Measurements from ENCODE around the gene CD37.

Gene CD37

GRCh38 chr19:49374665-49375434 is 39.6 kb downstream of the CD37 start:
- H3K9me3 ChIP-seq (ENCODE audit: insufficient read depth, low read length) = peaks cover 6% of the 10 kb centered on the region

GRCh38 chr19:49378512-49378911 is 43.3 kb downstream of the CD37 start:
- H3K4me2 ChIP-seq (ENCODE audit: low read length) = no peak overlapping the region
- no peaks in the 10 kb centered on the region for H3K36me3 ChIP-seq (replicated peaks; ENCODE audit: low read depth, low read length)
- H3K9me3 ChIP-seq (ENCODE audit: insufficient read depth, low read length) = no peaks in the 10 kb centered on the region
- H4K20me1 ChIP-seq (ENCODE audit: insufficient read depth, low read length) = no peaks in the 10 kb centered on the region
- H3K79me2 ChIP-seq (ENCODE audit: low read length) = no peaks in the 10 kb centered on the region
- no peak overlapping the region for H2AFZ ChIP-seq (ENCODE audit: low read depth, low read length)
- H3K27me3 ChIP-seq (ENCODE audit: low read depth, low read length) = peaks cover 1% of the 10 kb centered on the region; the same call in 1 of the 2 replicates
- no peaks in the 10 kb centered on the region for H3K4me1 ChIP-seq (ENCODE audit: low read length)
- TF ChIP-seq EZH2phosphoT487 (IDR thresholded peaks at IDR 0.05; ENCODE audit: low read depth) (no peak), CTCF (IDR thresholded peaks at IDR 0.05; ENCODE audit: low read depth, low read length) (no peak)
- H3K9ac ChIP-seq (ENCODE audit: low read length) = no peak overlapping the region
- H3K27ac ChIP-seq (ENCODE audit: low read length) = no peak overlapping the region
- no peak overlapping the region for H3K4me3 ChIP-seq (ENCODE audit: low read length)

More at GRCh38 chr19:49374665-49375434, 39.6 kb downstream of the CD37 start:
- Histone ChIP-seq H3K4me2 (ENCODE audit: low read length) (no peak overlapping the region), H3K9ac (ENCODE audit: low read length) (no peak overlapping the region), H3K36me3 (replicated peaks; ENCODE audit: low read depth, low read length) (peaks cover 9% of the 10 kb centered on the region), H3K4me1 (ENCODE audit: low read length) (no peaks in the 10 kb centered on the region), H2AFZ (ENCODE audit: low read depth, low read length) (no peak overlapping the region), H3K79me2 (ENCODE audit: low read length) (no peaks in the 10 kb centered on the region), H3K27me3 (ENCODE audit: low read depth, low read length) (peaks cover 4% of the 10 kb centered on the region; the same call in 1 of the 2 replicates), H3K4me3 (ENCODE audit: low read length) (no peak overlapping the region), H4K20me1 (ENCODE audit: insufficient read depth, low read length) (no peaks in the 10 kb centered on the region), H3K27ac (ENCODE audit: low read length) (no peak overlapping the region)
- TF ChIP-seq CTCF (IDR thresholded peaks at IDR 0.05; ENCODE audit: low read depth, low read length) (no peak), EZH2phosphoT487 (IDR thresholded peaks at IDR 0.05; ENCODE audit: low read depth) (no peak)

DNA sequence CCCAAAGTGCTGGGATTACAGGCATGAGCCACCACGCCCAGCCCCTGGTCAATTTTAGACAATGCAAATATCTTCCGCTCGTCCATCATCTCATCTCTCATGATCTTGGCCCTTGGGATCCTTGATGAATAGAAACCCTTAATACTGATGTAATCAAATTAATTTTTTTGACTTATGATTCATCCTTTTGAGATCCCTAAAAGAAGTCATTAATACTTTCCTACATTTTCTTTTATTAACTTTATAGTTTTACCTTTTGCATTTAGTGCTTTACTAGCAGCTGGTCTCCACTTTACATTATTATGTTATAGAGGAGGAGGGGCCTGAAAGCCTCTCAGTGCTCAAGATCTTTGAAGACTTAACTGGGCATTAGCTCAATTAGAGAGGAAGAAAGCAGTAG is 45.2 kb downstream of the CD37 start:
- H3K36me3 ChIP-seq (replicated peaks; ENCODE audit: low read depth, low read length) = no peaks in the 10 kb centered on the region
- H3K27me3 ChIP-seq (ENCODE audit: low read depth, low read length) = no peaks in the 10 kb centered on the region
- no peak overlapping the region for H2AFZ ChIP-seq (ENCODE audit: low read depth, low read length)
- H3K9me3 ChIP-seq (ENCODE audit: insufficient read depth, low read length) = no peaks in the 10 kb centered on the region
- H3K4me3 ChIP-seq (ENCODE audit: low read length) = no peak overlapping the region
- TF ChIP-seq CTCF (IDR thresholded peaks at IDR 0.05; ENCODE audit: low read depth, low read length) (no peak), EZH2phosphoT487 (IDR thresholded peaks at IDR 0.05; ENCODE audit: low read depth) (no peak)
- no peak overlapping the region for H3K9ac ChIP-seq (ENCODE audit: low read length)
- no peaks in the 10 kb centered on the region for H3K79me2 ChIP-seq (ENCODE audit: low read length)
- no peaks in the 10 kb centered on the region for H3K4me1 ChIP-seq (ENCODE audit: low read length)
- no peak overlapping the region for H3K4me2 ChIP-seq (ENCODE audit: low read length)
- no peak overlapping the region for H3K27ac ChIP-seq (ENCODE audit: low read length)
- no peaks in the 10 kb centered on the region for H4K20me1 ChIP-seq (ENCODE audit: insufficient read depth, low read length)

DNA sequence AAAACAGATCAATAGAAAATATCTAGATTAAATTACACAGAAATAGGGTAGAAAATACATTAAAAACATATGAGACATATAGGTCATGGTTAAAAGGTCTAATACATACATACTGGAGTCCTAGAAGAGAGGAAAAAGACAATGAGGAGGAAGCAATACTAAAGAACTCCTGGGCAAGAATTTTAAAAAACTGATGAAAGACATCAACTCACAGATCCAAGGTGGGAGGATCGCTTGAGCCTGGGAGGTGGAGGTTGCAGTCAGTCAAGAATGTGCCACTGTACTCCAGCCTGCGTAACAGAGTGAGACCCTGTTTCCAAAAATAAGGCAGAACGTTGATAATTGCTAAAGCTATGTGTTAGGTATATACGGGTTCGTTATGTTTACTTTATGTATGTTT is 47.4 kb downstream of the CD37 start:
- H3K4me3 ChIP-seq (ENCODE audit: low read length) = no peak overlapping the region
- H4K20me1 ChIP-seq (ENCODE audit: insufficient read depth, low read length) = no peaks in the 10 kb centered on the region
- H3K36me3 ChIP-seq (replicated peaks; ENCODE audit: low read depth, low read length) = no peaks in the 10 kb centered on the region
- H3K4me2 ChIP-seq (ENCODE audit: low read length) = no peak overlapping the region
- TF ChIP-seq EZH2phosphoT487 (IDR thresholded peaks at IDR 0.05; ENCODE audit: low read depth) (no peak), CTCF (IDR thresholded peaks at IDR 0.05; ENCODE audit: low read depth, low read length) (no peak)
- H3K27ac ChIP-seq (ENCODE audit: low read length) = no peak overlapping the region
- H3K9me3 ChIP-seq (ENCODE audit: insufficient read depth, low read length) = no peaks in the 10 kb centered on the region
- H3K4me1 ChIP-seq (ENCODE audit: low read length) = peaks cover 6% of the 10 kb centered on the region
- no peak overlapping the region for H2AFZ ChIP-seq (ENCODE audit: low read depth, low read length)
- H3K27me3 ChIP-seq (ENCODE audit: low read depth, low read length) = no peaks in the 10 kb centered on the region
- H3K79me2 ChIP-seq (ENCODE audit: low read length) = no peaks in the 10 kb centered on the region
- H3K9ac ChIP-seq (ENCODE audit: low read length) = no peak overlapping the region

Measured in OCI-LY3 (cell line).